Activated CD8-positive, alpha-beta memory T cell treated with anti-CD3 and anti-CD28 coated beads for 48 hours (primary cell): Measurements from ENCODE around the gene KCNJ1.

ENCODE experiments used
- DNase-seq, 3 experiments: peaks; one replicate each; pipeline ENCODE4 v3.0.0-alpha.2; 2020; ENCODE audit warnings: low read depth in 2 of 3, low spot score in 2 of 3

Gene KCNJ1

DNA sequence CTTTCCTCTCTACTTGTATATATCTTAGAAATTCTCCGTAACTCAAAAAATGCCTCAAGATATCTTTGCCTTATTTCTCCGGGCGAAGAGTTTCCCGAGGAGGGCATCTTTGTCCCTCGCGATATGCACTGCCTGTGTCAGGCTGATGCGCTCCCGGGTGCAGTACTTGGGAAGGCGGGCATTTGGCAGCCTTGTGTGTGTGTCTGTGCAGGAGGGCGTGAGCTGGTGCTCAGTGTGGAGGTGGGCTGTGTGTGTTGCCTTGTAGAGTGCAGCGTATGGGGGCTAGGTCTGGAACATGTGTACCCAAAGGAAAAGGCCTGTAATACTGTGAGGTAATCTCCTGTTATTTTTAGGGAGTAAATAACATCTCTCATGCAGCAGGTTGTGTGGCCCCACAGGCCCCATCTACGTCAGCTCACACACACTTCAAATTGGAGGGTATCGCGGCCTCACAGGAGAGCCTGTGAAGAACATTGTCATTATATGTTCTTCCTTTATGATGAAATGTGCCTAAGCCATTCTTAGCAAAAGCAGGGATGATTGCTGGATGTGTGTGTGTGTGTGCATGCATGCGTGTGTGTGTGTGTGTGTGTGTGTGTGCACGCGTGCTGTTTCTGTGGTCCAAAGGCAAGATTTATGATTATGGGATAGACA is 77.5 kb downstream of the KCNJ1 start:
- no peak for DNase-seq
